Measurements from ENCODE around the gene DPCD. TPM values are rescaled to one million over a fixed set of nuclear protein-coding genes. Genes with fewer than 3 reads are reported as not detected.

DPCD gene
- total and polyA plus RNA-seq, 2 of the 8 experiments (the other 6 are each of a cell fraction or from before 2014, with no cell fraction given): 21.2 to 31.4 TPM

GRCh38 chr10:101617102-101617823 lies 29.1 kb downstream of the DPCD start (continued):
- no peak for TF ChIP-seq EP300 (IDR thresholded peaks at IDR 0.05; ENCODE audit: borderline replicate concordance in 1 of 2, low read depth in 2 of 2, low read length in 2 of 2)
- TF ChIP-seq NANOG (IDR thresholded peaks at IDR 0.05; ENCODE audit: insufficient read depth, low read depth, low read length, poor library complexity, severe bottlenecking): no peak
- no peak for TF ChIP-seq CBX8 (IDR thresholded peaks at IDR 0.05; ENCODE audit: borderline replicate concordance, low read depth, low read length)

Measured in H1 (cell line).